Right atrium auricular region (tissue), 2 donors: ENCODE results near the gene GPC2. TPM values are rescaled to one million over a fixed set of nuclear protein-coding genes. Genes with fewer than 3 reads are reported as not detected.

ENCODE experiments used
- DNase-seq: peaks from one replicate; pipeline ENCODE4 v3.0.0-alpha.2; 2019; ENCODE audit warnings: low spot score
- H3K27ac ChIP-seq, 2 donors: fragments of 200-600 bp; sonication (generic); 1 replicate in 1 of 2; 2 replicates in 1 of 2; pipeline ENCODE4 v1.5.1; 2016 to 2019
- H3K27me3 ChIP-seq, 2 donors: fragments of 200-600 bp; sonication (generic); one replicate each; pipeline versions ENCODE4 v1.5.1 to v1.6.0; 2017 to 2019
- H3K36me3 ChIP-seq: fragments of 200-600 bp; sonication (generic); one replicate; pipeline ENCODE4 v1.5.1; 2016
- H3K4me1 ChIP-seq, 2 donors: fragments of 200-600 bp; sonication (generic); one replicate each; pipeline versions ENCODE4 v1.5.1 to v1.6.0; 2017 to 2019
- H3K4me3 ChIP-seq, 2 donors: fragments of 200-600 bp; sonication (generic); 1 replicate in 1 of 2; 2 replicates in 1 of 2; pipeline ENCODE4 v1.5.1; 2017 to 2019; ENCODE audit warnings: mild to moderate bottlenecking in 1 of 2, moderate library complexity in 1 of 2
- H3K9me3 ChIP-seq, 2 donors: fragments of 200-600 bp; sonication (generic); one replicate each; pipeline ENCODE4 v1.5.1; 2019
- total RNA-seq, 2 donors: library from RNA; depleted of rRNA; stranded (reverse); fragments of >200 nt; gene quantifications; one replicate each; pipeline ENCODE4 v1.1.0, GENCODE V29; 2016
- TF ChIP-seq, protein P1 (sequence below), 2 donors: fragments of 200-600 bp; sonication (generic); IDR thresholded peaks; one replicate each; pipeline ENCODE4 v1.5.1; 2019; ENCODE audit warnings: antibody characterized with exemption in 2 of 2

The GPC2 gene
- total RNA-seq, 2 donors from 2014 or later: 0.12 TPM; not detected in 1

DNA sequence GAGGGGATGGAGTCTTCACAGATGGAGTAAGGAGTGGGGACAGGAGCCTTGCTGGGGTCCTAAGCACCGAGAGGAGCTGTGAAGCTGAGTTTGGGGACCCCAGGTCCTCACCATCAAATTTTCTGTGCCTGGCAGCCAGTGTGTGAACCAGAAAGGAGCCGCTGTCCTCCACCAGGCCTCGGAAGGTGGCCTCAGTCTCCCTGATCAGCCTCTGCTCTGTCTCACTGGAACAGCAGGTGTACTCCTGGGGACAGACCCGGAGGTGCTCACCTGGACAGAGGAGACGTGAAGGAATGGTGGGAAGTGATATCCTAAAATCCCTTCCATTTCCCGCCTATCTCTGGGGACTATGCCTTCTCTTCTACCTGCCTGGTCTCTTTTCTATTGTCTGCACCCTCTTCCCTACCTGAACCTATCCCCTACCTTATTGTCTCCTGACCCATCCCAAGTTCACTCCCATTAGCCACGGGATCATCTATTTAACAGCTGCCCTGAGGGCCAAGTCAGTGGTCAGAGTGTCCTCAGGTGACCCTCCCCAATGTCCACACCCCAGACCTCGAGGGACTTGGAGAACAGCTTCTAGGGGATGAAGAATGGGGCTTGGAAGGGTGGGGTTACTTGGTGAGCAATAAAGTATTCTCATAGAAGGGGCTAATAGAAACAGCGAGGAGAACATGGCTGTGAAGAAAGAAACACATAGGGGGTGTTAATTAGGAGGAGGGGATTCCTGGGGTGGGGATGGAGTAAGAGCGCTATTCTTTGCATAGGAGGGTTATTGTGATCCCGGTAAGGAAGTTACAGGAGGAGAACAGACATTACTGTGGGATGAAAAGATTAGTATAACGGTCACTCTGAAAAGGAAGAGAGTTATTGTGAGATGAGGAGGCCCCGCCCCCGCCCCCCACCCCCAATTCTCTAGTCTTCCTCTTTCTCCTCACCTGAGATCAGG is 811 bp downstream of the GPC2 start:
- TF ChIP-seq, protein P1, sequence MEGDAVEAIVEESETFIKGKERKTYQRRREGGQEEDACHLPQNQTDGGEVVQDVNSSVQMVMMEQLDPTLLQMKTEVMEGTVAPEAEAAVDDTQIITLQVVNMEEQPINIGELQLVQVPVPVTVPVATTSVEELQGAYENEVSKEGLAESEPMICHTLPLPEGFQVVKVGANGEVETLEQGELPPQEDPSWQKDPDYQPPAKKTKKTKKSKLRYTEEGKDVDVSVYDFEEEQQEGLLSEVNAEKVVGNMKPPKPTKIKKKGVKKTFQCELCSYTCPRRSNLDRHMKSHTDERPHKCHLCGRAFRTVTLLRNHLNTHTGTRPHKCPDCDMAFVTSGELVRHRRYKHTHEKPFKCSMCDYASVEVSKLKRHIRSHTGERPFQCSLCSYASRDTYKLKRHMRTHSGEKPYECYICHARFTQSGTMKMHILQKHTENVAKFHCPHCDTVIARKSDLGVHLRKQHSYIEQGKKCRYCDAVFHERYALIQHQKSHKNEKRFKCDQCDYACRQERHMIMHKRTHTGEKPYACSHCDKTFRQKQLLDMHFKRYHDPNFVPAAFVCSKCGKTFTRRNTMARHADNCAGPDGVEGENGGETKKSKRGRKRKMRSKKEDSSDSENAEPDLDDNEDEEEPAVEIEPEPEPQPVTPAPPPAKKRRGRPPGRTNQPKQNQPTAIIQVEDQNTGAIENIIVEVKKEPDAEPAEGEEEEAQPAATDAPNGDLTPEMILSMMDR (IDR thresholded peaks at IDR 0.05): no peak
- DNase-seq: no peak
- H3K4me3 ChIP-seq: peak overlapping the region; percentile 38 to 48
- H3K36me3 ChIP-seq: no peaks in the 10 kb centered on the region
- peaks cover 4 to 9% of the 10 kb centered on the region in 2 donors for H3K27me3 ChIP-seq
- H3K27ac ChIP-seq: peak overlapping the region in 1 of 2 donors; percentile 18
- H3K9me3 ChIP-seq: no peaks in the 10 kb centered on the region
- peaks cover 0 to 18% of the 10 kb centered on the region in 2 donors for H3K4me1 ChIP-seq

- peaks cover 4 to 9% of the 10 kb centered on the region in 2 donors for H3K27me3 ChIP-seq
- peaks cover 0 to 24% of the 10 kb centered on the region in 2 donors for H3K4me1 ChIP-seq
- H3K4me3 ChIP-seq: no peak overlapping the region
- H3K36me3 ChIP-seq: no peaks in the 10 kb centered on the region
- no peak for DNase-seq
- no peak overlapping the region for H3K27ac ChIP-seq
- H3K9me3 ChIP-seq: no peaks in the 10 kb centered on the region
- TF ChIP-seq, protein P1 (IDR thresholded peaks at IDR 0.05): no peak
Observed at GRCh38 chr7:100175296-100175935, 1.8 kb downstream of the GPC2 start.

- peaks cover 4 to 9% of the 10 kb centered on the region in 2 donors for H3K27me3 ChIP-seq
- H3K36me3 ChIP-seq: no peaks in the 10 kb centered on the region
- TF ChIP-seq, protein P1 (IDR thresholded peaks at IDR 0.05): no peak
- H3K4me1 ChIP-seq: peaks cover 0 to 24% of the 10 kb centered on the region in 2 donors
- no peaks in the 10 kb centered on the region for H3K9me3 ChIP-seq
- no peak overlapping the region for H3K4me3 ChIP-seq
- H3K27ac ChIP-seq: no peak overlapping the region
- DNase-seq: no peak
Observed at GRCh38 chr7:100174582-100174981, 2.6 kb downstream of the GPC2 start.

GRCh38 chr7:100173806-100174495 is 3.2 kb downstream of the GPC2 start:
- Histone ChIP-seq H3K36me3 (no peaks in the 10 kb centered on the region), H3K4me3 (no peak overlapping the region), H3K4me1 (peaks cover 0 to 26% of the 10 kb centered on the region in 2 donors), H3K27ac (no peak overlapping the region), H3K9me3 (no peaks in the 10 kb centered on the region), H3K27me3 (peaks cover 4 to 9% of the 10 kb centered on the region in 2 donors)
- no peak for DNase-seq
- TF ChIP-seq, protein P1 (IDR thresholded peaks at IDR 0.05): no peak

DNA sequence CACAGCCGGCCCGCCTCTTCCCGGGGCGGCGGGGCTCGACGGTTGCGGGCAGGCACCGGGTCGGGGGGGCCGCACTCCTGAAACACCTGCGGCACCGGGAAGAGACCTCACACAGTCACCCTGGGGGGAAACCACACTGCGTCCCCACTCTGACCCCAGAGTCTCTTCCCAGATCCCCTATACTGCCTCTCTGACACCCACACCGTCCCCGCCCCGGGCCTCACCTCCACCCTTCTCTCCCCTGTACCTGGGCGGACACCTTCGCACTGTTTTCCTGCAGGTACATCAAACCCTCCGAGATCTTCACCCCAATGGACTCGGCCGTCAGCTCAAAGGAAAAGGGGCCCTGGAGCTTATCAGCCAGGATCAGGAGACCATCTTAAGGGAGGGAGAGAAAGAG is 5.3 kb downstream of the GPC2 start:
- H3K4me1 ChIP-seq: peaks cover 0 to 34% of the 10 kb centered on the region in 2 donors
- DNase-seq: no peak
- no peaks in the 10 kb centered on the region for H3K36me3 ChIP-seq
- no peak overlapping the region for H3K27ac ChIP-seq
- no peaks in the 10 kb centered on the region for H3K9me3 ChIP-seq
- peak overlapping the region; percentile 9 to 47 for H3K4me3 ChIP-seq
- TF ChIP-seq, protein P1 (IDR thresholded peaks at IDR 0.05): no peak
- peaks cover 4 to 9% of the 10 kb centered on the region in 2 donors for H3K27me3 ChIP-seq
